A549 treated with CORT108297 at 1 μM for 4 hours (cell line): Measurements from ENCODE around the gene CEP97. TPM values are rescaled to one million over a fixed set of nuclear protein-coding genes. Genes with fewer than 3 reads are reported as not detected.

ENCODE experiments used
- total RNA-seq: library from RNA; stranded (reverse); fragments of 200-300 nt; extraction: Qiagen RNA extraction; gene quantifications from 5 replicates; pipeline ENCODE4 v1.2.3, GENCODE V29; 2022

The CEP97 gene
- total RNA-seq = 3.5 to 5.4 TPM (median 4.6 TPM) in 5 replicates

GRCh38 chr3:101724329-101725193 is at the start of gene CEP97:
TSS of gene CEP97 (plus strand) at chr3:101724614. CDS start at chr3:101724677, 63 bp downstream.

GRCh38 chr3:101676765-101677435 is 47.5 kb upstream of the CEP97 start, which contains the start of gene ZBTB11:
TSS of gene ZBTB11 (minus strand) at chr3:101677132. CDS start at chr3:101676914, 218 bp downstream.

GRCh38 chr3:101779047-101779821 is 54.8 kb downstream of the CEP97 start, which contains the start of gene NXPE3:
TSS of gene NXPE3 (plus strand) at chr3:101779211. CDS start at chr3:101785597, 6,386 bp downstream.

Other genes starting within 250 kb of the CEP97 start
- 1.5 to 2.4 TPM (median 2.2 TPM) in 5 replicates for gene SENP7, start 211.4 kb upstream of the CEP97 start, total RNA-seq
- 31.4 to 36.3 TPM (median 35.7 TPM) in 5 replicates for gene TRMT10C, start 162.7 kb upstream of the CEP97 start, total RNA-seq
- gene PCNP, start 150.4 kb upstream of the CEP97 start, total RNA-seq = 91.1 to 121 TPM (median 103 TPM) in 5 replicates
- gene ZBTB11, start 47.5 kb upstream of the CEP97 start, total RNA-seq = 9.5 to 10.8 TPM (median 10.0 TPM) in 5 replicates
- 1,580 to 1,949 TPM (median 1,610 TPM) in 5 replicates for gene RPL24, start 37.9 kb upstream of the CEP97 start, total RNA-seq
- gene NXPE3, start 54.6 kb downstream of the CEP97 start, total RNA-seq = 21.7 to 26.6 TPM (median 25.4 TPM) in 5 replicates
- gene NFKBIZ, start 124.9 kb downstream of the CEP97 start, total RNA-seq = 5.7 to 11.2 TPM (median 8.2 TPM) in 5 replicates